GM11168 (cell line): ENCODE measurements around the gene CAMTA1.
"Not testable (repeated sequence)": the region's sequence is repeated elsewhere in the genome, so short reads cannot be mapped to it uniquely, and the experiment has no call there.

Experiments
- in situ Hi-C: fragments of 300-500 bp; cut with MboI; formaldehyde crosslinking; loops from one replicate; pipeline ENCODE4 v1.12.0; 2022; ENCODE audit warnings: low sequenced_read_pairs; ENCODE audit not compliant: unreplicated experiment

CAMTA1 gene

GRCh38 chr1:6802454-6802853 is 17.2 kb downstream of the CAMTA1 start:
- in situ Hi-C loops, result no loop called here

DNA sequence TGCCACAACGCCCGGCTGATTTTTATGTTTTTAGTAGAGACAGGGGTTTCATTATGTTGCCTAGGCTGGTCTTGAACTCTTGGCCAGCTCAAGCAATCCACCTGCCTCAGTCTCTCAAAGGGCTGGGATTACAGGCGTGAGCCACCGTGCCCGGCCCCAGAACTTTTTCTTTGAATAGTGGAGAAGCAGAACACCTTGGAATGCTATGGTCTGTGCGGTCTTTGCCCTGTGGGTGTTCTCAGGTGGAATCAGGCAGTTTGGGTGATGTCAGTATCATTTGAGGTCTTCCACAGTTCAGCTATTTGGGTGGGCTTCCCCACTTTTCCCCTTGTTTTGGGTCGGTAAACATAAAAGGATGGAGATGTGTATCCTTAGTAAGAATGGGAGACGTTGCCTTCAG is 17.6 kb downstream of the CAMTA1 start:
- in situ Hi-C loops, result no loop called here

DNA sequence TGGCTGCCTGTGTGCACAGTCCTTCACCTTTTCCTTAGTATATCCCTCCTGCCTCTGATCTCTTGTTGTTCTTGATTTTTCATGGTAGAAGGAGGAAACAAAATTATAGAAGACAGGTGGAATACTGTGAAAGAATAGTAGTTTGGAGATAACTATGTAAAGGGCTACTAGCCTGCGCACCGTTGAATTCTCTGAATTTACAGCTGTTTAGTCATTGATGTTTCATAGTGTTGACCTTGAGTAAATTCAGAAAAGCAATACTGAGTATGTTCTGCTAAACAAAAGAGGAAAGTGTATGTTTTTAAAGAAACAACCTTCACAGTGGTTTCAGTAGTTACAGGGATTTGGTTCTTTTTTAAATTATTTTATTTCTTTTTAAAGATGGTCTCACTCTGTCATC is 18.1 kb downstream of the CAMTA1 start:
- in situ Hi-C loops, result no loop called here

DNA sequence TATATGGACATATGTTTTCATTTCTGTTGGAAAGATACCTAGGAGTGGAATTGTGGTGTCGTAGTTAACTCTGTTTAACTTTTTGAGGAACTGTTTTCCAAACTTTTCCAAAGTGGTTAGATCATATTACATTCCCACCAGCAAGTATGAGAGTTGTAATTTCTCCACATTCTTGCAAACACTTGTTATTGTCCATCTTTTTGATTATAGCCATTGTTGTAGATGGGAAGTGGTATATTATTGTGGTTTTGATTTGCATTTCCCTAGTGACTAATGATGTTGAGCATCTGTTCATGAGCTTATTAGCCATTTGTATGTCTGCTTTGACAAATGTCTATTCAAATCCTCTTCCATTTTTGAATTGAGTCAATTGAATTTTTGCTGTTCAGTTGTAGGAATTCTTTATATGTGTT is 19.8 kb downstream of the CAMTA1 start:
- in situ Hi-C loops, result no loop called here

DNA sequence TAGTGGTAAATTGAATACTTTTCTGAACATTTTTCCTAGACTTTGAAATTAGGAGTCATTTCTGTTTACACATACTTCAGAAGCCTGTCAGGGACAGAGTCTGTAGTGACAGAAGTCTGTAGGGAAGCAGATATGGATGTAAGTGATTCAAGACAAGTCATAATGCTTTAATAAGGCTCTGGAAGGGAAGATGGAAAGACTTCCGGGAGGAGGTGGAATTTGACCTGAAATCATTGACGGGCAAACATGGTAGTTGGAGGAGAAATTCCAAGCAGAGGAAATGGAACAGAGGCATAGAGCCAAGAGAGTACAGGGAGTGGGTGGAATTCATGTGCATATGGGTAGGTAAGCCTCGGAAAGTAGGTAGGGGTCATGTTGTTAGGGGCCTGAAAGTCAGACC is 22.5 kb downstream of the CAMTA1 start:
- in situ Hi-C loops, result no loop called here

- in situ Hi-C loops, result no loop called here
Measured at GRCh38 chr1:6809461-6809860, 24.2 kb downstream of the CAMTA1 start.

DNA sequence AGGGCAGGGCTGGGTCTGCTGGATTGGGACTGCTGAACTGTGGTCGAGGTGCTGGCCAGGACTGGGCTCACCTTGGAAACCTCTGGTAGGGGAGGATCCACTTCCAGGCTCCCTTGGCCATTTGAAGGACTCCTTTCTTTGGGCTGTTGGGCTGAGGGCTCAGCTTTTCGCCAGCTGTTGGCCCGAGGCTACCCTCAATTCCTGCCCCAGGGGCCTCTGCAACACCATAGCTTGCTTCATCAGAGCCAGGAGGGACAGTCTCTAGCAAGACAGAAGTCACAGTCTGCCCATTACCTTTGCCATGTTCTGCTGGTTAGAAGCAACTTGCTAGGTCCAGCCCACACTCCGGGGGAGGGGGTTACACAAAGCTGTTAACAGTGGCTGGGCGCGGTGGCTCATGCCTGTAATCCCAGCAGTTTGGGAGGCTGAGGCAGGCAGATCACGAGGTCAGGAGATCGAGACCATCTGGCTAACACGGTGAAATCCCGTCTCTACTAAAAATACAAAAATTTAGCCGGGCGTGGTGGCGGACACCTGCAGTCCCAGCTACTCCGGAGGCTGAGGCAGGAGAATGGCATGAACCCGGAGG is 25.0 kb downstream of the CAMTA1 start:
- in situ Hi-C loops, result not testable (repeated sequence)

- in situ Hi-C loops, result no loop called here
Measured at GRCh38 chr1:6811583-6811982, 26.3 kb downstream of the CAMTA1 start.

- in situ Hi-C loops, result no loop called here
Measured at GRCh38 chr1:6813165-6813564, 27.9 kb downstream of the CAMTA1 start.

GRCh38 chr1:6815726-6816125 is 30.5 kb downstream of the CAMTA1 start:
- in situ Hi-C loops, result no loop called here

DNA sequence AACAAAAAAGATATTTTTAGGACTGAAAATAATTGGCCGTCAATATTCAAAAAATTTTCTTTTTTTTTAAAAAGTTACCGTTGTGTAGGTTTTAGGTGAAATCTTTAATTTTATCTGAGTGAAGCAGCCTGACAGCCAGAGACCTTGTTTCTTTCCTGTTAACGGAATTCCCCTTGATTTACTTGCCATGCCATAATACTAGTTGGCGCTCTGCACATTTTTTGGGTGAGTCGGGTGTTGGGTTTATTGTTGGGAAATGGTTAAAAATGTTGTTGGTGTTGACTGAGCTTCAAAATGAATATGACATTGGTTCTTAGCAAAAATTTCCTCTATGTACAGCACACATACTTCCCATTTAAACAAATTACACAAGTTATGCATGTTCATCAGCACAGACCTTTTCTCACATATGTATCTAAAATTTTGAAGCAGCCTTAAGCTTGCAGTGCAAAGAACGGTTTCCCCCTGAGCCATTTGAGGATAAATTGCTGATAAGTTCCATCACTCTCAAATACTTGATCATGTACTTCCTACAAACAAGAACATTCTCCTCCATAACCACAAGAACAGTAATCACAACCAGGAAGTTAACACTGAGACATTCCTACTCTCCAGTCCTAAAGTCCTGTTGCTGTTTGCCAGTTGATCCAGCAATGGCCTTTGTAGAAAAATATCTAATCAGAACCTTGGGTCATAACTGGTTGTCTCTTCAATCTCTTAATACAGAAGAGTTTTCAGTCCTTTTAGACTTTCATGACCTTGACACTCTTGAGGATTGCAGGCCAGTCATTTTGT is 34.2 kb downstream of the CAMTA1 start:
- in situ Hi-C loops, result no loop called here

DNA sequence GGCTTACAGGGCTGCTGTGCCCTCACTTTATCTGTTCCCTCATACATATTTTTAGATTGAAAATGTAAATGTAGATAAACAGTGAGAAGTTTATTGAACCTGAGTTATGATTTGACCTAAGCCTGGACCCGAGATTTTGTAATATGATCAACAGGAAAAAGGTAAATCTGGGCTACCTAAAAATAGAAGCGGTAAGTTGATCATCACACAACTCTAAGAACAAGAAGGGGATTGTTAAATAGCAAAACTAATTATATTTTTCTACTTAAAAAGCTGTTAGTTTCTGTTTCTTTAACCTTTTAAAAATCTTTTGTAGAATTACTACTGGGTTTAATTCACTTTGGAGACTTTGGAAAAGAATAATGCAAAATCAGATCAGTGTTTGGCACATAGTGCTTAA is 35.6 kb downstream of the CAMTA1 start:
- in situ Hi-C loops, result no loop called here

DNA sequence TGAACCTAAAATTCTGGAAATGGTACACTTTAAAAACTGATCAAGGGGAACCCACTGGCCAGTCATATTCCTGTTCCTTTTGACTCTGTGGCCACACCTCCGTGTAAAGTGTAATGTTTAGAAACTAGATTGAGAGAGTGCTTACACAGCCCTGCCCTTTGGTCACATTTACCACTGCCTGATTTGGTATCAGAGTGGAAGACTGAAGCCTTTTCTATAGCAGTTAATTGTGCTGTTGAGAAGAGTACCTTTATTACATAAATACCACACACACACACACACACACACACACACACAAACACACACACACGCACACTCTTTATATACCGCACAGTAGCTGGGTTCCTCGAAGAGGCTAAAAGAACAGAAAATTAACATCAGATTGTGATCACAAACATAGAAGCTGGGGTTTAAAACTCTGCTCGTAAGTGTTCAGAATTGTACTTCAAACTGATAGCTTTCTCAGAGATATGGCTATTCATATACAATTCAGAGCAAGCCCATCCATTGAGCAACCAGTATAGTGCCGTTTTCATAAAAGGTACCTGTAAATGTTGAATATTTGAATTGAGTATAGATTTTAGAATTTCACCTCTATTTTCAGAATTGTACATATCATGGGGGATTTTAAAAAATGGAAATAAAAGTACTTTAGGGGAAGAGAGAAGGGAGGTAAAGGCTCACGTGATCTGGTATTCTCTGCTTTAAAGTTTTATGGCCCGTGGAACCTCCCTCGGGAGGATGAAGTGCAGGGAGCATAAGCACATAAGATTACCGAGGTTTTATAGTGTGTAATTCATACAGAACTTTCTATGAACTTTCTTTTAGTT is 37.5 kb downstream of the CAMTA1 start:
- in situ Hi-C loops, result no loop called here

- in situ Hi-C loops, result no loop called here
Measured at GRCh38 chr1:6823793-6824192, 38.5 kb downstream of the CAMTA1 start.

DNA sequence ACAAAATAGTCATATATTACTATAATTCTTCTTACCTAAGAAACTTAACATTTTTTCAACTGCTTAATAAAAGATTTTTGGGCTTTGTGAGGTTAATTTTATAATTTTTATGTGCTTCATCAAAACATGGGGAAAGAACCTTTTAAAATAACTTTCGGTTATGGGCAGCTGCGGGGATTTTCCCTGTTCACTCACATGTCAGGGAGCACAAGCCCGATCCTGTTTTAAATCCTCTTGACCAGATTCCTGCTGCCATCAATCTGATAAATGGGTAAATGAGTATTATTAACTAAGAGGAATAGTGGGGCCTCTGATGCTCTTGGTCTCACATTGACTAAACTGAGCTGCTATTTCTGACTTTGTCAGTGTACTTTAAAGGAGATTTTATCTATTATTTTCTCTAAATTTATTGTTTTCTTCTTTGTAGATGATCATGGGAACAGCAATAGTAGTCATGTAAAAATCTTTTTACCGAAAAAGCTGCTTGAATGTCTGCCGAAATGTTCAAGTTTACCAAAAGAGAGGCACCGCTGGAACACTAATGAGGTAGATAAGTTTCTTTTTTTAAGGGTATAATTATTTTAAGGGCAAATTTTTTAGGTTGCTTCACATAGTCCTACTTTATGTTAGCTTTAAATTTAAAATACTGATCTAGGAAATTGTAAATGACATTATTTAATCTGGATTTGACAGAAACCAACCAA is 39.6 kb downstream of the CAMTA1 start:
- in situ Hi-C loops, result no loop called here

DNA sequence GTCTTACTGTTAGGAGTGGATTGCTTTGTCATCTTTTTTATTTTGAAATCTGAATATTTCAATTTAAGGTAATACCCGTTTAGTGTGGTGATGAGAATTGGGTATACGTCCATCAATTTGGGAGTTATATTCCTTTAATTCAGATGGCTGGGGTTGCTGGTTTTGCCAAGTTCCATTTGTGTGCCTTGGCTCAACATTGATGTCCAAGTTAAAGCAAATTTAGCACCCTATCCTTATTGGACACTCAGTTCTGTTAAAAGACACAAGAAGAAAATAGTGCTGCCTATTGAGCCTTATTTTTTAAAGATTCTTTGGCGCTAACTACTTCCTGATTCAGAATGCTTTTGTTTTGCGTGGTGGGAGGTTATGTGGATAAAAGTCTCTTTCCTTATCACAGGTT is 40.6 kb downstream of the CAMTA1 start:
- in situ Hi-C loops, result no loop called here

DNA sequence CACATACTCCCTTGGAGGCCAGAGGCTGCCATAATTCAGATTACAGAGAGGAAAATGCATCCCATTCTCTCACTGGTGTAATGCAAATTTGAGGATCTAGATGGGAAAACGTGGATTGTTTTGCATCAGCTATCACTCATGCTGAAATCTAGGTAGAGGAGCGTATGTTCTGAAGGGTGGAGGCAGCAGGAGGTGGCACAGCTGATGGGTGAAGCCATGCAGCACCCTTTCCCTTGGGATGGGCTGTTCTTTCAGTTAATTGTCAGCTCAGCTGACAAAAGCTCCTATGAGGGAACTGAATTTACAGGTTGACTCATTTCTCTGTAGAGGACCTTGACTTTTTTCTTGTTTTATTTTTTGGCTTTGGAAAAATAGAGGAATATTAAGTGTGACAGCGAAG is 41.8 kb downstream of the CAMTA1 start:
- in situ Hi-C loops, result no loop called here

- in situ Hi-C loops, result no loop called here
Measured at GRCh38 chr1:6827630-6828165, 42.4 kb downstream of the CAMTA1 start.

- in situ Hi-C loops, result no loop called here
Measured at GRCh38 chr1:6831366-6831765, 46.1 kb downstream of the CAMTA1 start.

DNA sequence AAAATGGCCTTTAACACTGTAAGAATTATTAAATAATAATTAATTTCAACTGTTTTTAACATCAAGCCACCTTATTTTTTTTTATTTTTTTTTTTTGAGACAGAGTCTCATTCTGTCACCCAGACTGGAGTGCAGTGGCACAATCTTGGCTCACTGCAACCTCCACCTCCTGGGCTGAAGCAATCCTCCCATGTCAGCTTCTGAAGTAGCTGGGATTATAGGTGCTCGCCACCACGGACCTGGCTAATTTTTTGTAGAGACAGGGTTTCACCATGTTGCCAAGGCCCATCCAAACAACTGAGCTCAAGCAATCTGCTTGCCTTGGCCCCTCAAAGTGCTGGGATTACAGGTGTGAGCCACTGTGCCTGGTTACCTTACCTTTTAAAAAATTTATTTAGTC is 46.8 kb downstream of the CAMTA1 start:
- in situ Hi-C loops, result not testable (repeated sequence)
